Loucy (cell line): ENCODE results near the gene LRP1-AS.

Source experiments
- CTCF ChIP-seq: fragments of 200-600 bp; sonication (generic); conservative IDR thresholded peaks from 2 replicates; pipeline ENCODE4 v1.5.1; 2014; ENCODE audit warnings: mild to moderate bottlenecking, antibody characterized with exemption, low read length
- EZH2phosphoT487 ChIP-seq: fragments of 200-600 bp; IDR thresholded peaks from 2 replicates; pipeline ENCODE4 v1.6.1; 2018; ENCODE audit warnings: antibody characterized with exemption, mild to moderate bottlenecking, moderate library complexity, borderline replicate concordance

GRCh38 chr12:57105011-57105753 lies 42.2 kb downstream of the LRP1-AS start:
- no peak for TF ChIP-seq CTCF
- no peak for TF ChIP-seq EZH2phosphoT487
